DMS53 treated with DMSO at 0.1 percent for 48 hours (cell line): Measurements from ENCODE around the gene DGKI.

Experiments
- DNase-seq: peaks from one replicate; lab custom pipeline; 2025; ENCODE audit not compliant: unreplicated experiment; lab: John Stamatoyannopoulos, UW

DGKI gene

DNA sequence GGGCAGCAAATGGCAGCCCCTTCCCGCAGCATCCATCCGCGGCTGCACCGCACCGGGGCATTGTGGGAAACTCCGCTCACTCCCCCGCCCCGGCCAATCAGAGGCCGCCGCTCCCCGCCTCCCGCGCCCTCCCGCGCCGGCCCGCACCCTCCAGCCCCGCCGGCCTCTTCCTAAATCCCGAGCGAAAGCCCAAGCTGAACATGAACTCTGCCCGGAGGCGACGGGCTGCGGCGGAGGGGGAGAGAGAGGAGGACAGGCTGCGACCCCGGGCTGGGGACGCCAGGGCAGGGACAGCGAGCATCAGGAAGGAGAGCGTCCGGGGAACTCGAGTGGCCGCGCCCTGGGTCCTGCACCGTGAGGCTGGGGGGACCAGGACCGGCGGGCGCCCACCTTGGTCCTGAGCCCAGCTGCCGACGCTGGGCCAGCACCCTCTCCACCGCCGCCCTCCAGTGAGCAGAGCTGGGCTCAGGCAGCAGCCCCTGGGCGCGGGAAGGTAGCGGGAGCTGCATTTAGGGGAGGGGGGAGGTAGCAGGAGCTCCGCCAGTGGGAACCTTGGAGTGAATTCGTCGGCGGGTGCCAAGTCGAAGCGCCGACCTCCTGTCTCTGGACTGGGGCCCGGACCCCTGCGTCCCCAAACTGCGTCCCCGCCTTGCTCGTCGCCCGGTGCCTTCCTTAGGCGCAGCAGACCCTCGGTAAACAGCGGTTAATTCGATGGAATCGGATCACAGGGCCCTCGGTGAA is at the start of gene DGKI:
DGKI (minus strand) TSS at position 148 of the 741 bp plus-strand sequence.
- no peak for DNase-seq

DNA sequence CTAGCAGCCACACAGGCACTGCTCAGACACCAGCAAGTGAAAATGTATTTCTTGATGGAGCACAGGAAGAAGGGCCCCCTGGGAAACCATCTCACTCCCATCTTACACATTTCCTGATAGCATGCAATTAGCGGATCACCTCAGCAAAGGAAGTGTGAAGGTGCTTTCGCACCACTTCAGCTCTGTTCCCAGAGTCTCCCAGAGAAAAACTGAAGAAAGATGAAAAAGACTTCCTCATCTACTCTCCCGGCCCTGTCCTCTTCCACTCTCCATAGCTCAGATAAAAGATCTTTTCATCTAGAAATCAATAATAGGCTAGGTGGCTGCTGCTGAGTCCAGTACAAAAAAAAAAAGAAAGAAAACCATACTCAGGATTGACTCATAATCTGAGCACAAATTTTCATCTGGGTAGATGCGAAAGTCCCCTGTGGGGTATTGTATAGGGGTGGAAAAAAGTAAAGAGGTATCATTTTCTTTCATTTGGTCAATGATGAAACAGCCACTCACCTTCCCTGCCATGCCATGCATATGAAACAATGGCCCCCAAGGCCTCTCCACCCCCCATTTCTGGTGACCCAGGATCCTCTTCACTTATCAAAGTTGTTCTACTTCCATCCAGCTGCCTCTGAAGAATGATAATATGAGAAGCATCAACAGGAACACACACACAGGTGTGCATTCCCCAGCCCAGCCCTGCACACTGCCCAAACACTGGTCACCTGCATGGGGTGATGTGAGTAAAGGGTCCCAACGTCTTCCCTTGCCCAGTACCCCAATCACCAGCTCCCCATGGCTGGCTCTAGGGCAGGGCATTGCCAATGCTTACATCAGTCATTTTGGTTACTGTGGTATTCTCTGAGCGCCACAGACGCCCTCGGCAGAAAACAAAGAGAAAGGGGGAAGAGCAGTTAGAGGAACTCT is 48.8 kb upstream of the DGKI start:
- DNase-seq, result no peak

DNA sequence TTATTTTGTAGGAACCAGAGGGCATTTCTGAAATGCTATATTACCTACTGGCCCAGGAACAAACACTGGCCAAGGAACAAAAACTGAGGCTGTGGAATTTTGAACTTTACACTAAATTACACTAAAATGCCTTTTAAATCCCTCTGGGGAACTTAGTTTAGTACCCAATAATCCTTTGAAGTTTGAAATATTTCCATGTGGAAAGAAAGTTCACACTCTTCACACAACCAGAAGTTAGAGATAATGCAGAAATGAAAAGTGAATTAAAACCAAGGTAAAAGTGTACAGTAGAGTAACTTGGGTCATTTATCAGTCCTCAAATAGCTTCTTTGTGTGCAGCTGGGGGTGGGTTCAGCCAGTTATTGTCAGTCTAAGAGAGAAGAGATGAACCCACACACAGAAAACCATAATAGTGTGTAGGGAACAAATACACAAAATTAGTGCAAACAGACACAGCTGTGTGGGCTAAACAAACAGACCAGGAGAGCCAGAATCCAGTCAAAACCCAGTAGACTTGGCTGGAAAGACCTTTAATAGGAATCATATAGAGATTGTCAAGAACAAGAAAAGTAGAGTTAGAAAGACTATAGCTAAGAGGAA is 46.5 kb upstream of the DGKI start:
- no peak for DNase-seq

DNA sequence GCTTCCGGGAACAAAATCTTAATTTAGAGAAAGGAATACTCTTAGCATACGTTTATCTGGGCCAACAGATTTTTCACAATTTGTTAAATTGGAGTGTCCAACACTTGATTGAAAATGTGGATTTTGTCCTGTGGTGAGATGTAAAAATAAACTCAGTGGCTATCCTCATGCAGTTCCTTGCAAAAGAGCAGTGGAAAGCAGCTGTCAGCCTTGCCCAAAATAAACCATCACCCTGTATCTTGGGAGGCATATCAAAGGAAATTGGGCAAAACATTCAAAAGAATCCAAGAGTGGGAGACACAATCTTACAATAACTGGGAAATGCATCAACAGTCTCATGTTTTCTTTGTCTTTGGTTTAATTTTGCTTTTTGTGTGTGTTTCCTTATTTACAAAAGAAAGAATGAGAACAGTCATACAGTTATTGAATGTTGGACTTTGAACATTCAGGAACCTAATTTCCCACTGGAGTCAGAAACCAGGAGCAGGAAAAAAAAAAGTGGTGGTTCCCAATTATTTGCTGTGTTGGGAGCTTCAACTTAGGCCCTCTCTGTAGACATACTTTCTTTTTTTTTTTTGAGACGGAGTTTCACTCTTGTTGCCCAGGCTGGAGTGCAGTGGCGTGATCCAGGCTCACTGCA is 44.4 kb upstream of the DGKI start:
- DNase-seq, result no peak

DNA sequence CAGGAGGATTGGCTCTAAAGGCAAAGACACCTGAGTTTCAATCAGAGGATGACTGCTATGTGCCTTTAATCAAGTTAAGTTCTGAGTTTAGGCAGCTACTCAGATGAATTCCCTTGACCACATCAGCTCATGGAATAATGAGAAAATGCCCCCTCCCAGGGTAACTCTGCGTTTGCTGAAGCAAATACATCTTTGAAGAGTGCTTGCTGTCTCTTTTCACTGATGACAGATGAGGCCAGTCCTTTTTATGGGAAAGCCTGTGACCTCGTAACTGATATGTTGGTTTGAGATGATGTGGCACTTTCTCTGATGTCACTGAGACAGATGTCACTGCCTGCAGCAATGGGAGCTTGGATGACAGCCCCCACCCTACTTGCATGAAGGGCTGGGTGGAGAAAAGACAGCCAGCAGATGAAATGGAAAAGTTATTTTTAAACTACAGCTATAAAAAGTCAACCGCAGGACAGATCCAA is 43.7 kb upstream of the DGKI start:
- no peak for DNase-seq

DNA sequence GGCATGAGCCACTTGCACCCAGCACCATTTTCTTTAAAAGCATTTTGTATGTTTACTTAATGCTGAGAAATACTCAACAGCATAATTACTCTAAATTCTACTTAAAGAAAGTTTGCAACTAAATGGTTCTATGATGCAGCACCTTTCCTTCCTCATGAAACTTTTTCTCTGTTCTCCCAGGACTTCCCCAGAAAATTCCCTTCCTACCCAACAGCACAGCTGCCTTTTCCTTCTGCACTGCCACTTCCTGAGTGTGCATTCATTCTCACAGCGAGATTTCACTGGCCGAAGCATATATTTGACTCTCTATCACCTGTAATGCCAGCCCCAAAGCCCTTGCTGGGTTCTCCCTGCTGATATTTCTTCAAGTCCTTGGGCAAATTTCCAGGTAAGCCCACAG is 41.5 kb upstream of the DGKI start:
- no peak for DNase-seq

DNA sequence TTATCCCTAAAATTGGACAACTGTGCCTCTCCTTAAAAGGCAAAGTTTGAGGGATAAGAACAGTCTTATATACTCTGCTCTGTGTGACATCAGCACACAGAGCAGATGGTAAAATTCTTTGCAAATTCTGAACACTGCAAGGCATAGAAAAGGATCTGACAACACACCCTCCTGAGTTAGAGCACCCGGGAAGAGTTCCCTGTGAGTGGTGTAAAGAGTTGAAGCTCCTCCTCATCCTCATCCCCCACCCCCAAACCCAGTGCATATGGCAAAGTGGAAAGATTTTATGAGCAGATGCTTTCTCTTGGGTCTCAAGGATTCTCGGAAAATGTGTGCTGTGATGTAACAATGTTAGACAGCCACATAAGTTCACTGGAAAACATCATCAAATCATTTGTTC is 40.0 kb upstream of the DGKI start:
- DNase-seq, result no peak

DNA sequence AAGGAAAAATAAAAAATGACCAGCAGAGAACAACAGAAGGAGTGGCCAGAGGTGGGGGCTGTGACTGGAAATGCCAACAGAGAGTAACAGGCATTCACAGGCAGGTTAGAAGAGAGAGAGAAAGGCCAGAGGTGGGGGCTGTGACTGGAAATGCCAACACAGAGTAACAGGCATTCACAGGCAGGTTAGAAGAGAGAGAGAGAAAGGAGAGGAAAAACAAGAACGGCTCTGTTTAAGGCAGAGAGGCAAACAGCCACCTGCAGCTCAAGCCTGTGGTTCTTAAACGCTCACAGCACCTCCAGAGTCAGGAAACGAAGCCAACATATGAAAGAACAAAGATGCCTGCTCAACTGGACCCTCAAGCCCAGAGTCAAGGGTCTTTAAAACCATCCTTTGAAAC is 39.5 kb upstream of the DGKI start:
- DNase-seq, result no peak

DNA sequence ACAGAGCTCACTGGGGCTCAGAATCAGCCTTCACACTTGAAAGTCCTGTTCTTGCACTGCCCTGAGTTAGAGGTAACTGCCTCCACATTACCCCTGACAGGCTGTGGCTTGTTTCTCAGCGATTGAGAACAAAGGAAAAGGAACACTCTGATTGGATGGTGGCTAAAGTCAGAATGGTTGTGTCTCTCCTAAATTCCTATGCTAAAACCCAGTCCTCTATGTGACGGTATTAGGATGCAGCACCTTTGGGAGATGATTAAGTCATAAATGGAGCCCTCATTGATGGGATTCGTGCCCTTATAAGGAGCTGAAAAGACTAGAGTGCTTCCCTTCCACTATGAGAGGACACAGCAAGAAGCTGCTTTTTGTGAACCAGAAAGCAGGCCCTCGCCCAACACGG is 38.9 kb upstream of the DGKI start:
- no peak for DNase-seq

DNA sequence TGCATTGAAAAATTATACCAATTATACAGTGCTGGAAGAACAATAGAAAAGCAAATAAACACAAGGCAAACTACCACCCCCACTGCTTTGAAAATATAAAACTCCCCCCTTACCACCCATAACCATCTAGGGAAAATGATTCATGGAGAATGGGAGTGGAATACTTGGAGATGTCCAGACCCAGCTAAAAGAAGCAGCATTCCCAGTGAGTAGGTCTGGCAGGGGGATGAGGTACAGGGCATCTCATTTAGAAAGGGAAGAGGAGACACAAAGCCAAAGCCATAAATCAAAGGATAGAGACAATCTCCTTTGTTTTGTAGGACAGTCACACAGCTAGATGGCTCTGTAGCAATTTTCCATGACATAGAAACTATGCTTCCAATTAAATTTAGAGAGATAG is 36.0 kb upstream of the DGKI start:
- no peak for DNase-seq

DNA sequence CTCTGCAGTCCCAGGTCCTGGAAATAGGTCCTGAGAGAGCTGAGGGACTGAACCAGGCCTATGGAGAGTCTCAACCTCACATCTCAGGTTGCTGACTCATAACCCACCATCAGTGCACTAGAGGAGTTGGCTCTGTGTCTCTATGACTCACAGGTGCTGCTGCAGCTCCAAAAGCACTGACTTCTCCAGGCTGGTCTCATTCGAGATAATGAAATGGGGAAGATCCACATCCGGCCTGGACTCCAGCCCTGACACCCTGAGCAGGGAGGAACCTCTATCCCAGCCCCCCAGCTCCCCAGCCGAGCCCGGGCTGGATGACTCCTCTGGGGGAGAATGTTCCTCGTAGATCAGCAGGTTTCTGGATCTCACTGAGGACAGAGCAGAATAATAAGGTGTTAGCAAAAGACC is 35.5 kb upstream of the DGKI start:
- DNase-seq, result peak; percentile 18

DNA sequence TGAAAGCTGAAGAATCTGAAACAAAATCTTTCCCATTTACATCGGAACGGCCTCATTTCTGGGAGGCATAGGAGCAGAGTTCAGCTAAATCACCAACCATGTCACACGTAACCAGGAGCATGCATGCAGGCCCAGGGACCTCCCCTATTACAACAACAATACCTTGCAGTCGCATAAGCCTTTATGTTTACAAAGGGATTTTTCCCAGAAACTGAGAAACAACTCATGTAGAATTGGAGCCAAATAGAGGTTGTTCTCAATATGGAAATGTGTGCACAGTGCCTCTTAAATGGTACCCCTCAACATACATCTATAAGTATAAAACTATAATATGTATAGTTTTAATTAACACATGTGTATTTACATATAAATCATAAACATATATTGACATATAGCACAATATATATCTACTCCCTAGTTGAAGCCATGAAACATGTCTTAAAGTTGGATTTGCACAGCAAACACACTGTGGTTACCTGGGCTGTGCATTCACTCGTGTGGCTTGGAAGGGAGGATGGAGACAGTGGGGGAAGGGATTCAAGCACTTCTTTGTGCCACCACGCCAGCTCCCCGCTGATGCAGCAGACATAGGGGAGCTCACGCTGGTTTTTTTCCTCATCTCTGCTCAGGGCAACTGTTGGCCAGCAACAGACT is 35.0 kb upstream of the DGKI start:
- no peak for DNase-seq

DNA sequence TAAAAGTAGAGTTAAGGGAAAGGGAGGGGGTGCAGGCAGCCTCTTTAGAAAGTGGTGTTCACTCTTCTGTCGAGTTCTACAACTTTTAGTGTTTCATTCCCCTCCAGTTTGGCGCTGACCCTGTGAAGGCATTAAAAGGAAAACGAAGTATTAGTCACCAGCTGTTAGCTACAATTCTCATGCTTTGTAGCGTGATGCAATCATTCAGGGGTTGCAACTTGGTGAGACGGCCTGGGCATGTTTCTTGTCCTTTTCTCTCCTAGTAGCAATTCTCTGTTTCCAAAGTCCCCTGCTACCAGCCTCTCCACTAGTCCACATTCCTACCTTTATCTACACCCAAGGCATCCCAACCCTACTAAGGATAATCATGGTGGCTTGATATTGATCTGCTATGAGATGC is 33.7 kb upstream of the DGKI start:
- DNase-seq, result no peak

DNA sequence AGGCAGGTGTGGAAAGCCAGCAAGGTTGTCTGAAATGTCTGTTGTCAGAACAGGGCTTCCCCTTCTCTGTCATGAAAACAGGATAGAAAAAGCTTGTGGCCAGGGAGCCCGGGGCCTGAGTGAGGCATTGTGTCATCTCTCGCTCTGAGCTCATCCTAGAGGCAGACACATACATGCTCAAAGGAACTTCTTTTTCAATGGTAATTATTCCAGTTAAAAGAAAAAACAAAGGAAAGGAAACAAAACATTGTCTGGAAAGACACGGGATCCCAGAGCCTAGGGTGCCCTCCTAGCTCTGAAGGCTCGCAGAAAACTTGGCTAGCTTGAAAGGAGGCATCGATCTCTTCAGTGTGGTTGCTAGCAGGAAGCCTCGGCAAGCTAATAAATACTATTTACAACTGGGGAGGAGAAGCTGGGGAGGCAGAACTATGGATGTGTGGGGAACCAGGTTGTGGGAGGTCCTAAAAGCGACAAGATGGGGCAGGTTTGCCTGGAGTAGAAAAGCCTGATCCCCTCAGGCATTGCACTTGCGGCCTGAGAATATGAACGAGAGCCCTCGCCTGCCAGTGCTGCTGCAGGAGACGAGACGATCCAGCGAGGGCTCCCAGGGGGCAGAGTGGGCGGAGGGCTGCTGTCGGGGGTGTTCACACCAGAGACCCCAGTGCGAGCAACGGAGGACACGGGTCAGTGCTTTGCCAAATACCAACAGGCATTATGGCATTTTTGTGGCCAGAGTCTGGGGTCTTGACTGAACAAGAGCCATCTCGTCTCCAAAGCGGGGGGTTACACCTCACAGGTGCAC is 32.8 kb upstream of the DGKI start:
- no peak for DNase-seq

DNA sequence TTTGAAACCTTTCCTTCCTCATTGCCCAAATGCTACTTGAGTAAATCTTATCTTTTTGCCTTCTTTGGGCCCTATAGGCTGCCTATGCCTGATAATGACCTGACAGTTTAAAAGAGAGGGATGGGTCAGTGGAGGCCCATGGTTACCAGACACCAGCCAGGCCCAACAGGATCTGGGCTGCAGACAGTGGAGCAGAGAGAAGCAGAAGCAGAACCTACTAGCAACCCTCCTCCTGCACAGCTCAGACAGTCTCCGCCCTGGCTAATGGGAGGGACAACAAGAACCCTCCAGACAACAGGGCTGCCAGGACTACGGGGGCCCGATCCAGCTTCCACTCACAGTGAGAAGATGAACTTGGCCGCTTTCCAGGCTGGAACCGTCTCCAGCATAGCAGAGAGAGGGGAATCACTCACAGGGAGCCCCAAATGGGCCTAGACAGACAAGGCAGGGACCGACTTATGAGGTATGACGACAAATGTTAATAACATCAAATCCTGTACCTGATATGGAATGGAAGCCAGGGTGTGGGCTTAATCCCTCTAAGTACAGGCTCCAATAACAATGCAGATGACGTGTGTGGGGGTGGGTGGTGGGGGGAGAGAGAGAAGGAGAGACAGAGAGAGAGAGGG is 31.7 kb upstream of the DGKI start:
- DNase-seq, result no peak

DNA sequence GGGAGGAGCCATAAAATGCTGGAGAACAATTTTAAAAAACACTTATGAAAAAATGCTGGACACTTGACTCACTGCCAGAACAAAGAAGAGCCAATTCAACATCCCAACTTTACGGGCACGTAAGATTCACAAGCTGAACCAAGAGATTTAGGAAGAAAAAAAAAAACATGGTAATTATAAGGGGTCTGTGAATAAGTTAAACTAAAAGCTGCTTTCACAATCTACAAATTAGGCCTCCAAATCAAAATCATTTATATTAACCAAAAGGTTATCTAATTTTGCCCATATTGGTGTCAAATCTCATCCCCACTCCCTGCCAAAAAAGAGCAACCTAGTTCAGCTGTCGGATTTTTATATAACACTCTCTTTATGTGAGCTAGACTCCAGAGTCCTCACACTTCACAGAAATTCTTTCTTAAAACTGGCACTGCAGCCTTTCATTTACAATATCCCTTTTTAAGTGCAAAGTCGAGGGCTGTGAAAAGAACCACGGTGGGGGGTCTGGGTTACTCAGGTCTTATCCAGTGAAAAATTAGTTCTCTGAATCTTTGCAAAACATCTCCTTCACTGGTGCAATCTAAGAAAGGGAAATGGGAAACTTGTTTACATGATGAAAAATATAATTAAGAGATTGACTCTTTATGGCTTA is 30.4 kb upstream of the DGKI start:
- no peak for DNase-seq

DNA sequence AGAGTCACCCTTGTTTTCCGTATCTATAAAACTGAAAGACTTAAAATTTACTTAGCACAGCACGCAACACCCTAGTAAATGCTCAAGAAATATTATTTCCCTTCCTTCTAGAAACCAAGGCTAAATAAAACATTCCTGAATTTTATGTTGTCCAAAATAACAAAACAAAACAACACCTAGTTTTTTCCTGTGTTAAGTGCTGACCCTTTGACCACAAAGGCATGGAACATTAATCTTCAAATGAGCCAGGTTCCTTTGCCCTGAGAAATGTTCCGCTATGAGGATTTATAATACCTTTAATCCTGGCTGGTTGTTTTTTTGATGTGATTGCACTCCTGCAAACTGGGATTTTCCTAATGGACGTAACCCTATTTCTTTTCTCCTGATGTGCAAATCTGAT is 29.0 kb upstream of the DGKI start:
- no peak for DNase-seq

DNA sequence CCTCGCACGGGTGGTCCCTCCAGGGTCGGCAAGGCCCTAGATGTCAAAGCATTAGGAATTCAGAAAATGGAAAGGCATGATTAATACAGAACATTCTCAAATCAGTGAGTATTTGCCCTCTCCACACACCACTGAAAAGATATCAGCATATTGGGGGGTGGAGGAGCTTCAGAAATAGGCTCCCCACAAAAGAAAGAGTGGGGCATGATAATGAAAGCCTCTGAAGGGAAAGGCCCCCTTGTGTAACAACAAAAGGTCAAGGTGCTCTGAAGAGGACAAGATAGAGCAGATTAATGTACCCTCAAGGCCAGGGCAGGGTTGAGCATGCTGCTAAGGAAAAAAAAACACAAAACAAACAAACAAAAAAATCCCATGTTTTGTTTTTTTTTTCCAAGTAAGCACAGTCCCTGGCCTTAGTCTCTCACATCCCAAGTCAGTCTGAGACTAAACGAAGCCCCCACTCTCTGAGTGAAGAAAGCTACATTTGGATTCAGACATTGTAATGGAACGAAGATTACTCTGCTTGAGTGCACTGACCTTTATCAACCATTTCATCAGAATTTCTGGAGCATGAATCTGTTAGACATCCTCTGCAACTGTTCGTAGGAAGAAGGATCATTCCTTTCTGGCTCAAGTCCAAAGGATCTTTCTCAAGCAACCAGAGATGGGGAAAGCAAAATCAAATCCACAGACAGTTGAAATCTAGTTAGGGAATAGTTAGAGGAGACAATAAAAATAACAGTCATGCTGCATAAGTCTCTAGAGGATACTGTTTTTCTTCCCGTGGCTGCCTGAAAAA is 27.4 kb upstream of the DGKI start:
- no peak for DNase-seq
